Adrenal gland (tissue), 5 donors: ENCODE results near the gene CHAC1.

Experiments used
- POLR2A ChIP-seq, 2 donors: fragments of 450-650 bp; IDR thresholded peaks; one replicate each; pipeline ENCODE4 v1.6.1; 2017; ENCODE audit warnings: antibody characterized with exemption in 2 of 2, mild to moderate bottlenecking in 2 of 2, moderate library complexity in 1 of 2
- TF ChIP-seq, protein P1 (sequence below), 6 experiments: fragments of 450-650 bp in 4 of 6; fragments of 200-600 bp in 2 of 6; sonication (generic) in 1 of 6; IDR thresholded peaks; 1 replicate in 5 of 6; 2 replicates in 1 of 6; pipeline versions ENCODE4 v1.5.1 to v1.8.0; 2016 to 2021; ENCODE audit warnings: antibody characterized with exemption in 6 of 6, mild to moderate bottlenecking in 2 of 6, moderate library complexity in 1 of 6
- donor health status: DM: no; HTN: no; CAD: no.

DNA sequence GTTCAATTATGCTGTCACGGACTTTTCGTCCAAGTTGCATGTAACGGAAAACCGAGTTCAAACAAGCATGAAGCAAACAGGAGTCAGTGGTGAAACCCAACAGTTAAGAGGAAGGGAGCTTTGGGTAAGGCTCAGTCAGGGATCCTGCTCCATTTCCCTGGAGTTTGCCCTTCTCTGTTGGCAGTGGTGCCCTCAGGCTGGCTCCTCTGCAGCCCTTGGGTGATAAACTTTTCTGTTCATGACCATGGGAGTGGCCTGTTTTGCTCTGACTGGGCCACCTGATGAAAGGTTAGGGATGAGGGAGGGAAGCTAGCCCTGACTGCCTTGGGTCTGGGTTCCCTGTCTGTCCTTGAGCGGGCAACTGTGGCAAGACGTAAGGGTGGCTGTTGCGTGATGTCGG, 16.1 kb downstream of the CHAC1 start:
- TF ChIP-seq, protein P1, sequence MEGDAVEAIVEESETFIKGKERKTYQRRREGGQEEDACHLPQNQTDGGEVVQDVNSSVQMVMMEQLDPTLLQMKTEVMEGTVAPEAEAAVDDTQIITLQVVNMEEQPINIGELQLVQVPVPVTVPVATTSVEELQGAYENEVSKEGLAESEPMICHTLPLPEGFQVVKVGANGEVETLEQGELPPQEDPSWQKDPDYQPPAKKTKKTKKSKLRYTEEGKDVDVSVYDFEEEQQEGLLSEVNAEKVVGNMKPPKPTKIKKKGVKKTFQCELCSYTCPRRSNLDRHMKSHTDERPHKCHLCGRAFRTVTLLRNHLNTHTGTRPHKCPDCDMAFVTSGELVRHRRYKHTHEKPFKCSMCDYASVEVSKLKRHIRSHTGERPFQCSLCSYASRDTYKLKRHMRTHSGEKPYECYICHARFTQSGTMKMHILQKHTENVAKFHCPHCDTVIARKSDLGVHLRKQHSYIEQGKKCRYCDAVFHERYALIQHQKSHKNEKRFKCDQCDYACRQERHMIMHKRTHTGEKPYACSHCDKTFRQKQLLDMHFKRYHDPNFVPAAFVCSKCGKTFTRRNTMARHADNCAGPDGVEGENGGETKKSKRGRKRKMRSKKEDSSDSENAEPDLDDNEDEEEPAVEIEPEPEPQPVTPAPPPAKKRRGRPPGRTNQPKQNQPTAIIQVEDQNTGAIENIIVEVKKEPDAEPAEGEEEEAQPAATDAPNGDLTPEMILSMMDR (IDR thresholded peaks at IDR 0.05): no peak
- TF ChIP-seq POLR2A (IDR thresholded peaks at IDR 0.05): no peak
